ENCODE data around the gene B3GLCT. TPM values are rescaled to one million over a fixed set of nuclear protein-coding genes. Genes with fewer than 3 reads are reported as not detected.

The B3GLCT gene
- total RNA-seq, 1 experiment from 2014 or later: 3.9 TPM

DNA sequence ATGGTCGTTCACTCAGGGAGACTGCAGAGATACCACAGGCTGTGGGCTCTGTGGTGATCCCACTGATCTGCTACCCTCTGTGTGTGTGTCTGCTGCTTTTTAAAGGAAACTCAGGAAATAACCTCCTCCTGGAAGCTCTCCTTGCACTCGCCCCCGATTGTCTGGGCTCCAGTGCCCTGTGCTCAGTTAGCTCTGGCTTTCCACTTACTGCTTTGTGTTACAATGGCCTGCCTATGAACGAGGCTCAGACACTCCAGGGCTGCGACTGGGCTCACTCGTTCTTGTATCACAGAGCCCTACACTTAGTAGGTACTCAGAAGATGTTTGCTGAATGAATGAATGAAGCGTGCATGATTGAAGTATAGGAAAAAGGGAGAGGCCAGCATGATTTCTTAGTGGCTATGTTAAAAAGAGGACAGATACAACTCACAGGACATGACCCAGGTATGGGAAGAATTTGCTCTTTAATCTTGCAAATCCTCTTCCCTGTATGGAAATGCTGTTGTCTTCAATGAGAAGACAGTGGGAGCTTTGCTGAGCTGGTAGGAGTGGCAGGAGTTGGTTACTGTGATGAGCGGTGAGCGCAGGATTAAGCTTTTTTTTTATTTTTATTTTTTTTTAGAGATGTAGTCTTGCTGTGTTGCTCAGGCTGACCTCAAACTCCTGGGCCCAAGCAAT lies 26.4 kb downstream of the B3GLCT start:
- Histone ChIP-seq H3K27ac (ENCODE audit: low read depth, low read length) (no peak overlapping the region), H3K4me2 (ENCODE audit: low read length) (no peak overlapping the region), H3K9me3 (ENCODE audit: control insufficient read depth in 1 of 2, insufficient read depth in 1 of 2, low read depth in 1 of 2, low read length in 2 of 2) (no peaks in the 10 kb centered on the region), H3K9ac (ENCODE audit: low read length) (no peak overlapping the region), H3K4me1 (ENCODE audit: control insufficient read depth in 1 of 2, insufficient read depth in 2 of 2, low read length in 2 of 2) (no peaks in the 10 kb centered on the region), H3K9me2 (ENCODE audit: insufficient read depth) (no peaks in the 10 kb centered on the region), H2AFZ (ENCODE audit: low read depth, low read length, poor library complexity, severe bottlenecking) (no peak overlapping the region), H4K20me1 (ENCODE audit: insufficient read depth) (no peaks in the 10 kb centered on the region), H3K36me3 (ENCODE audit: control insufficient read depth in 1 of 2, insufficient read depth in 2 of 2, low read length in 2 of 2) (no peaks in the 10 kb centered on the region), H3K4me3 (replicated peaks in 1 of 2; ENCODE audit: low read depth in 1 of 2, low read length in 2 of 2) (no peak overlapping the region), H3K79me2 (ENCODE audit: insufficient read depth, low read length) (no peaks in the 10 kb centered on the region), H3K27me3 (ENCODE audit: insufficient read depth, low read length) (no peaks in the 10 kb centered on the region)
- ChIA-PET CTCF (no interaction called here), RAD21 (ENCODE audit: low non-redundant PET in 1 of 2, low total read pairs in 2 of 2, uncharacterized antibody in 2 of 2, unreplicated experiment in 2 of 2) (no interaction called here), POLR2A (interaction anchor here (1.1 kb wide), 1 partner anchor 12 kb away, joined by 3 read pairs; no protein-coding TSS in a partner anchor)
- intact Hi-C loops (cut with micrococcal nuclease): no loop called here
- TF ChIP-seq RAD21 (IDR thresholded peaks at IDR 0.05; ENCODE audit: low read depth) (no peak), ELF1 (IDR thresholded peaks at IDR 0.05; ENCODE audit: borderline replicate concordance, low read depth) (no peak), POLR2A (IDR thresholded peaks at IDR 0.05; ENCODE audit: borderline replicate concordance, extremely low read depth, insufficient read depth, insufficient read length) (no peak)
- TF ChIP-seq, protein P1, sequence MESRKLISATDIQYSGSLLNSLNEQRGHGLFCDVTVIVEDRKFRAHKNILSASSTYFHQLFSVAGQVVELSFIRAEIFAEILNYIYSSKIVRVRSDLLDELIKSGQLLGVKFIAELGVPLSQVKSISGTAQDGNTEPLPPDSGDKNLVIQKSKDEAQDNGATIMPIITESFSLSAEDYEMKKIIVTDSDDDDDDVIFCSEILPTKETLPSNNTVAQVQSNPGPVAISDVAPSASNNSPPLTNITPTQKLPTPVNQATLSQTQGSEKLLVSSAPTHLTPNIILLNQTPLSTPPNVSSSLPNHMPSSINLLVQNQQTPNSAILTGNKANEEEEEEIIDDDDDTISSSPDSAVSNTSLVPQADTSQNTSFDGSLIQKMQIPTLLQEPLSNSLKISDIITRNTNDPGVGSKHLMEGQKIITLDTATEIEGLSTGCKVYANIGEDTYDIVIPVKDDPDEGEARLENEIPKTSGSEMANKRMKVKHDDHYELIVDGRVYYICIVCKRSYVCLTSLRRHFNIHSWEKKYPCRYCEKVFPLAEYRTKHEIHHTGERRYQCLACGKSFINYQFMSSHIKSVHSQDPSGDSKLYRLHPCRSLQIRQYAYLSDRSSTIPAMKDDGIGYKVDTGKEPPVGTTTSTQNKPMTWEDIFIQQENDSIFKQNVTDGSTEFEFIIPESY (IDR thresholded peaks at IDR 0.05; ENCODE audit: extremely low read depth, insufficient replicate concordance, low read length): no peak
- BruUV-seq (replicated peaks): no TSS peak
- ATAC-seq (no peak), DNase-seq (ENCODE audit: low read depth, low spot score) (no peak)

DNA sequence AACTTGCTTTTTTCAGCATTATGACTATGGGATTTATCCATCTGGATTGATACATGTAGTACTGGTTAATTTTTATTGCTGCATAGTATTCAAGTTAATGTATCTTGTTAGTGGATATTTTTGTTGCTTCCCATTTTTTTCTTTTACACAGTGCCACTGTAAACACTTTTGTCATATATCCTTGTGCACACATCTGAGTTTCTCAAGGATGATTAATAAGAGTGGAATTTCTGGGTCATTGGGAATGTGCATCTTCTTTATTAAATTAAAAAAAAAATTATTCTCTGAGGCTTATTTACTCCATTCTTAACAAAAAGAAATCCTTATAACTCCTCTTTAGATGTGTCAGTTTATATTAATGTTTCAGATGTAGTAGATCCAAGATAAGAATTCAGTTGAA lies 27.3 kb downstream of the B3GLCT start:
- no peaks in the 10 kb centered on the region for H3K27me3 ChIP-seq (ENCODE audit: insufficient read depth, low read length)
- H4K20me1 ChIP-seq (ENCODE audit: insufficient read depth): no peaks in the 10 kb centered on the region
- H2AFZ ChIP-seq (ENCODE audit: low read depth, low read length, poor library complexity, severe bottlenecking): no peak overlapping the region
- no peaks in the 10 kb centered on the region for H3K79me2 ChIP-seq (ENCODE audit: insufficient read depth, low read length)
- no peak for DNase-seq (ENCODE audit: low read depth, low spot score)
- no peak overlapping the region for H3K4me2 ChIP-seq (ENCODE audit: low read length)
- H3K9me3 ChIP-seq (ENCODE audit: control insufficient read depth in 1 of 2, insufficient read depth in 1 of 2, low read depth in 1 of 2, low read length in 2 of 2): no peaks in the 10 kb centered on the region
- ChIA-PET CTCF (no interaction called here), POLR2A (no interaction called here), RAD21 (ENCODE audit: low non-redundant PET in 1 of 2, low total read pairs in 2 of 2, uncharacterized antibody in 2 of 2, unreplicated experiment in 2 of 2) (interaction anchor here in 1 of 2 experiments (0.6 kb wide), 1 partner anchor 184 kb away, joined by 3 read pairs; no protein-coding TSS in a partner anchor)
- intact Hi-C loops (cut with micrococcal nuclease): no loop called here
- H3K4me3 ChIP-seq (replicated peaks in 1 of 2; ENCODE audit: low read depth in 1 of 2, low read length in 2 of 2): no peak overlapping the region
- no TSS peak for BruUV-seq (replicated peaks)
- no peaks in the 10 kb centered on the region for H3K36me3 ChIP-seq (ENCODE audit: control insufficient read depth in 1 of 2, insufficient read depth in 2 of 2, low read length in 2 of 2)
- no peak for ATAC-seq
- H3K4me1 ChIP-seq (ENCODE audit: control insufficient read depth in 1 of 2, insufficient read depth in 2 of 2, low read length in 2 of 2): no peaks in the 10 kb centered on the region
- H3K27ac ChIP-seq (ENCODE audit: low read depth, low read length): no peak overlapping the region
- no peaks in the 10 kb centered on the region for H3K9me2 ChIP-seq (ENCODE audit: insufficient read depth)
- no peak overlapping the region for H3K9ac ChIP-seq (ENCODE audit: low read length)
- no peak for TF ChIP-seq ELF1 (IDR thresholded peaks at IDR 0.05; ENCODE audit: borderline replicate concordance, low read depth)
- TF ChIP-seq SRF (IDR thresholded peaks at IDR 0.05; ENCODE audit: low read depth): no peak
- no peak for TF ChIP-seq SP1 (IDR thresholded peaks at IDR 0.05; ENCODE audit: low read depth)
- TF ChIP-seq, protein P2, sequence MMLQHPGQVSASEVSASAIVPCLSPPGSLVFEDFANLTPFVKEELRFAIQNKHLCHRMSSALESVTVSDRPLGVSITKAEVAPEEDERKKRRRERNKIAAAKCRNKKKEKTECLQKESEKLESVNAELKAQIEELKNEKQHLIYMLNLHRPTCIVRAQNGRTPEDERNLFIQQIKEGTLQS (IDR thresholded peaks at IDR 0.05): no peak
- no peak for TF ChIP-seq RAD21 (IDR thresholded peaks at IDR 0.05; ENCODE audit: low read depth)
- no peak for TF ChIP-seq CEBPB (IDR thresholded peaks at IDR 0.05; ENCODE audit: low read depth)
- TF ChIP-seq, protein P3, sequence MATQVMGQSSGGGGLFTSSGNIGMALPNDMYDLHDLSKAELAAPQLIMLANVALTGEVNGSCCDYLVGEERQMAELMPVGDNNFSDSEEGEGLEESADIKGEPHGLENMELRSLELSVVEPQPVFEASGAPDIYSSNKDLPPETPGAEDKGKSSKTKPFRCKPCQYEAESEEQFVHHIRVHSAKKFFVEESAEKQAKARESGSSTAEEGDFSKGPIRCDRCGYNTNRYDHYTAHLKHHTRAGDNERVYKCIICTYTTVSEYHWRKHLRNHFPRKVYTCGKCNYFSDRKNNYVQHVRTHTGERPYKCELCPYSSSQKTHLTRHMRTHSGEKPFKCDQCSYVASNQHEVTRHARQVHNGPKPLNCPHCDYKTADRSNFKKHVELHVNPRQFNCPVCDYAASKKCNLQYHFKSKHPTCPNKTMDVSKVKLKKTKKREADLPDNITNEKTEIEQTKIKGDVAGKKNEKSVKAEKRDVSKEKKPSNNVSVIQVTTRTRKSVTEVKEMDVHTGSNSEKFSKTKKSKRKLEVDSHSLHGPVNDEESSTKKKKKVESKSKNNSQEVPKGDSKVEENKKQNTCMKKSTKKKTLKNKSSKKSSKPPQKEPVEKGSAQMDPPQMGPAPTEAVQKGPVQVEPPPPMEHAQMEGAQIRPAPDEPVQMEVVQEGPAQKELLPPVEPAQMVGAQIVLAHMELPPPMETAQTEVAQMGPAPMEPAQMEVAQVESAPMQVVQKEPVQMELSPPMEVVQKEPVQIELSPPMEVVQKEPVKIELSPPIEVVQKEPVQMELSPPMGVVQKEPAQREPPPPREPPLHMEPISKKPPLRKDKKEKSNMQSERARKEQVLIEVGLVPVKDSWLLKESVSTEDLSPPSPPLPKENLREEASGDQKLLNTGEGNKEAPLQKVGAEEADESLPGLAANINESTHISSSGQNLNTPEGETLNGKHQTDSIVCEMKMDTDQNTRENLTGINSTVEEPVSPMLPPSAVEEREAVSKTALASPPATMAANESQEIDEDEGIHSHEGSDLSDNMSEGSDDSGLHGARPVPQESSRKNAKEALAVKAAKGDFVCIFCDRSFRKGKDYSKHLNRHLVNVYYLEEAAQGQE (IDR thresholded peaks at IDR 0.05; ENCODE audit: low read depth): no peak
- TF ChIP-seq, protein P1 (IDR thresholded peaks at IDR 0.05; ENCODE audit: extremely low read depth, insufficient replicate concordance, low read length): no peak
- no peak for TF ChIP-seq ZFX (IDR thresholded peaks at IDR 0.05)
- TF ChIP-seq JUND (IDR thresholded peaks at IDR 0.05): no peak
- no peak for TF ChIP-seq POLR2AphosphoS5 (IDR thresholded peaks at IDR 0.05; ENCODE audit: low read depth, low read length)

All from HCT116 (cell line).